DND-41 (cell line): ENCODE results near the gene GPRC5B.

Experiments used
- CTCF ChIP-seq: IDR thresholded peaks from 2 replicates; pipeline ENCODE4 v1.5.1; 2012; ENCODE audit warnings: borderline replicate concordance, low read length, moderate library complexity, mild to moderate bottlenecking; ENCODE audit not compliant: poor library complexity, severe bottlenecking; ENCODE audit errors: extremely low read depth
- EZH2 ChIP-seq: IDR thresholded peaks from 3 replicates; pipeline ENCODE4 v1.6.1; 2012; ENCODE audit warnings: borderline replicate concordance, low read depth, mild to moderate bottlenecking, moderate library complexity, low read length, inconsistent platforms; ENCODE audit not compliant: severe bottlenecking

DNA sequence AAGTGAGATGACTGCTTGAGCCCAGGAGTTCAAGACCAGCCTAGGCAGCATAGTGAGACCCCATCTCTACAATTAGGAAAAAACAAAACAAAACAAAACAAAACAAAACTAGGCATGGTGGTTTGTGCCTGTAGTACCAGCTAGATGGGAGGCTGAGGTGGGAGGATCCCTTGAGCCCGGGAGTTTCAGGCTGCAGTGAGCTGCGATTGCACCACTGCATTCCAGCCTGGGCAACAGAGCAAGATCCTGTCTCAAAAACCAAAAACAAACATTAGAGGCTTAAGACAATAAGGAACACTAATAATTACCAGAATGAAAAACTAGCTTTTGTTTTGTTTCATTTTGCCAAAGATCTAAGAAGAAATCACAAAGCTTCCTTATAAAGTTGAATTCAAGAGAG, 69.2 kb downstream of the GPRC5B start:
- TF ChIP-seq CTCF = no peak
- TF ChIP-seq EZH2 = no peak
